Fibroblast of lung (primary cell): ENCODE results near the gene ELFN2. TPM values are rescaled to one million over a fixed set of nuclear protein-coding genes. Genes with fewer than 3 reads are reported as not detected.

Experiments used
- DNase-seq, 2 donors: peaks; one replicate each; pipeline versions ENCODE4 v3.0.0 to v3.0.0-alpha.2; 2010; ENCODE audit warnings: low read depth in 2 of 2
- H2AFZ ChIP-seq: 2 replicates; pipeline ENCODE4 v1.5.1; 2012; ENCODE audit warnings: low read length, control low read depth, inconsistent platforms
- H3K27ac ChIP-seq: 2 replicates; pipeline ENCODE4 v1.5.1; 2011; ENCODE audit warnings: low read length, control low read depth; ENCODE audit not compliant: insufficient read depth
- H3K27me3 ChIP-seq: 2 replicates; pipeline ENCODE4 v1.5.1; 2011; ENCODE audit warnings: mild to moderate bottlenecking, low read length; ENCODE audit not compliant: control insufficient read depth, insufficient read depth
- H3K36me3 ChIP-seq: 2 replicates; pipeline ENCODE4 v1.5.1; 2011; ENCODE audit warnings: low read length; ENCODE audit not compliant: control insufficient read depth, insufficient read depth
- H3K4me1 ChIP-seq: 2 replicates; pipeline ENCODE4 v1.5.1; 2011; ENCODE audit warnings: low read length; ENCODE audit not compliant: control insufficient read depth, insufficient read depth; ENCODE audit errors: extremely low read depth
- H3K4me2 ChIP-seq: 2 replicates; pipeline ENCODE4 v1.5.1; 2011; ENCODE audit warnings: low read length, control low read depth; ENCODE audit not compliant: insufficient read depth; ENCODE audit errors: extremely low read depth
- H3K4me3 ChIP-seq, 4 experiments: fragments of 200-600 bp in 1 of 4; sonication (generic) in 1 of 4; replicated peaks in 1 of 4; 2 replicates each; pipeline ENCODE4 v1.5.1; 2011 to 2016; ENCODE audit warnings: low read length in 4 of 4, low read depth in 3 of 4, mild to moderate bottlenecking in 3 of 4, control low read depth in 2 of 4, inconsistent platforms in 1 of 4, mixed read lengths in 1 of 4; ENCODE audit not compliant: insufficient read depth in 1 of 4; ENCODE audit errors: control extremely low read depth in 1 of 4
- H3K79me2 ChIP-seq: 2 replicates; pipeline ENCODE4 v1.5.1; 2012; ENCODE audit warnings: mild to moderate bottlenecking, low read length, inconsistent platforms; ENCODE audit not compliant: control insufficient read depth, insufficient read depth
- H3K9ac ChIP-seq: 2 replicates; pipeline ENCODE4 v1.5.1; 2011; ENCODE audit warnings: mild to moderate bottlenecking, low read length, control low read depth; ENCODE audit not compliant: insufficient read depth
- H3K9me3 ChIP-seq: 2 replicates; pipeline ENCODE4 v1.5.1; 2012; ENCODE audit warnings: low read depth, low read length; ENCODE audit not compliant: control insufficient read depth, insufficient read depth
- H4K20me1 ChIP-seq: 2 replicates; pipeline ENCODE4 v1.5.1; 2011; ENCODE audit warnings: low read length; ENCODE audit not compliant: control insufficient read depth, insufficient read depth; ENCODE audit errors: extremely low read depth
- CTCF ChIP-seq, 2 donors: IDR thresholded peaks in 1 of 2; conservative IDR thresholded peaks in 1 of 2; 1 replicate in 1 of 2; 2 replicates in 1 of 2; pipeline ENCODE4 v1.5.1; 2011 to 2012; ENCODE audit warnings: low read length in 2 of 2, control low read depth in 1 of 2, inconsistent platforms in 1 of 2, low read depth in 1 of 2, mild to moderate bottlenecking in 1 of 2
- EZH2 ChIP-seq: IDR thresholded peaks from 2 replicates; pipeline ENCODE4 v1.5.1; 2012; ENCODE audit warnings: low read length, control low read depth, mild to moderate bottlenecking; ENCODE audit errors: missing control alignments
- polyA plus RNA-seq, 2 donors: library from polyadenylated mRNA; depleted of rRNA in 1 of 2; stranded (reverse) in 1 of 2; unstranded in 1 of 2; fragments of >200 nt; gene quantifications; 2 replicates each; pipeline ENCODE4 v1.2.1, GENCODE V29; 2011 to 2012; ENCODE audit warnings: missing spikeins in 1 of 2
- total RNA-seq: library from RNA; depleted of rRNA; stranded (reverse); fragments of >200 nt; gene quantifications from 2 replicates; pipeline ENCODE4 v1.2.1, GENCODE V29; 2014

ELFN2 gene
- total and polyA plus RNA-seq, 2 donors (not counting 1 experiment from before 2014, with no cell fraction given) = under 0.01 to 0.02 TPM

- H3K9me3 ChIP-seq = no peaks in the 10 kb centered on the region
- H3K27ac ChIP-seq = no peak overlapping the region
- no peak overlapping the region for H3K4me3 ChIP-seq
- no peak overlapping the region for H3K4me2 ChIP-seq
- H4K20me1 ChIP-seq = no peaks in the 10 kb centered on the region
- TF ChIP-seq EZH2 (no peak), CTCF (conservative IDR thresholded peaks at IDR 0.05 in 1 of 2, IDR thresholded peaks at IDR 0.05 in 1 of 2; ENCODE audit: low read depth in 1 of 2, low read length in 2 of 2) (no peak)
- peaks cover 44% of the 10 kb centered on the region for H3K27me3 ChIP-seq
- H3K4me1 ChIP-seq = peaks cover 4% of the 10 kb centered on the region
- no peaks in the 10 kb centered on the region for H3K79me2 ChIP-seq
- H3K9ac ChIP-seq = no peak overlapping the region
- no peak overlapping the region for H2AFZ ChIP-seq
- no peak for DNase-seq
- H3K36me3 ChIP-seq = no peaks in the 10 kb centered on the region
These were observed 91.5 kb downstream of the ELFN2 start for GRCh38 chr22:37335806-37336199.

- no peak overlapping the region for H3K27ac ChIP-seq
- H3K9me3 ChIP-seq = no peaks in the 10 kb centered on the region
- no peak for DNase-seq
- no peak overlapping the region for H3K4me2 ChIP-seq
- no peak overlapping the region for H3K9ac ChIP-seq
- no peak for TF ChIP-seq CTCF (conservative IDR thresholded peaks at IDR 0.05 in 1 of 2, IDR thresholded peaks at IDR 0.05 in 1 of 2; ENCODE audit: low read depth in 1 of 2, low read length in 2 of 2)
- peak; percentile 98 for TF ChIP-seq EZH2
- peaks cover 4% of the 10 kb centered on the region for H3K4me1 ChIP-seq
- H3K79me2 ChIP-seq = no peaks in the 10 kb centered on the region
- no peak overlapping the region for H3K4me3 ChIP-seq
- H4K20me1 ChIP-seq = no peaks in the 10 kb centered on the region
- no peaks in the 10 kb centered on the region for H3K36me3 ChIP-seq
- no peak overlapping the region for H2AFZ ChIP-seq
- peaks cover 38% of the 10 kb centered on the region for H3K27me3 ChIP-seq
These were observed 92.1 kb downstream of the ELFN2 start for GRCh38 chr22:37334859-37335805.

GRCh38 chr22:37334461-37334858 lies 92.8 kb downstream of the ELFN2 start:
- no peaks in the 10 kb centered on the region for H4K20me1 ChIP-seq
- H3K4me2 ChIP-seq = no peak overlapping the region
- TF ChIP-seq CTCF (conservative IDR thresholded peaks at IDR 0.05 in 1 of 2, IDR thresholded peaks at IDR 0.05 in 1 of 2; ENCODE audit: low read depth in 1 of 2, low read length in 2 of 2) = no peak
- TF ChIP-seq EZH2 = no peak
- peaks cover 38% of the 10 kb centered on the region for H3K27me3 ChIP-seq
- H2AFZ ChIP-seq = no peak overlapping the region
- H3K27ac ChIP-seq = no peak overlapping the region
- H3K4me3 ChIP-seq = no peak overlapping the region
- H3K36me3 ChIP-seq = no peaks in the 10 kb centered on the region
- H3K79me2 ChIP-seq = no peaks in the 10 kb centered on the region
- peaks cover 4% of the 10 kb centered on the region for H3K4me1 ChIP-seq
- no peaks in the 10 kb centered on the region for H3K9me3 ChIP-seq
- no peak for DNase-seq
- no peak overlapping the region for H3K9ac ChIP-seq
